ENCODE measurements around the gene LCN12.

Gene LCN12

GRCh38 chr9:136978073-136978864 lies 26.2 kb downstream of the LCN12 start:
- ChIA-PET CTCF (interaction anchor here (0.7 kb wide), 1 partner anchor 34 kb away, joined by 4 read pairs; no protein-coding TSS in a partner anchor), POLR2A (no interaction called here)
- H3K4me3 ChIP-seq (ENCODE audit: low read depth, low read length), result peak overlapping the region; percentile 55
- no peak for TF ChIP-seq CTCF (IDR thresholded peaks at IDR 0.05; ENCODE audit: insufficient read depth, low read length, missing control alignments)
- DNase-seq (ENCODE audit: low read depth, low spot score), result no peak

DNA sequence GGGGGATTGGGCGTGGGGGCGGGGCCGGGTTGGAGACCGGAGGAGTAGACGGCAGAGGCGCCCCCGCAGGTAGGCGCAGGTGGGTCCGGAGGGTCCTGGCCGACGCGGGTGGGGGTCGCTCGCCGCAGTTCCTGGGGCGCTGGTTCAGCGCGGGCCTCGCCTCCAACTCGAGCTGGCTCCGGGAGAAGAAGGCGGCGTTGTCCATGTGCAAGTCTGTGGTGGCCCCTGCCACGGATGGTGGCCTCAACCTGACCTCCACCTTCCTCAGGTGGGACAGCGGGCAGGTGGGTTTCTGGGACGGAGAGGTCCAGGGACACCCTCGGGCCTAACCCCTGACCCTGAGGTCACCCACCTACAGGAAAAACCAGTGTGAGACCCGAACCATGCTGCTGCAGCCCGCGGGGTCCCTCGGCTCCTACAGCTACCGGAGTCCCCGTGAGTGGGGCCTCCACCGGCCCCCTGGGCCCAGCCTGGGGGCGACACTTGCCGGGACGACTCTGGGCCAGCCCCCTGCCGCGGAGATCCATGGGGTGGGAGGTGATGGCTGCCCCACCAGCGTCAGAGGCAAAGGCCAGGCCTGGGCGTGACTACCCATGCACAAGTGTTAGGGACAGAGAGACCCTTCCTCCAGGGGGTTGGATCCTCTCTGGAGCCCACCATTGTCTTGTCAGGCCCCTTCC lies 26.9 kb downstream of the LCN12 start:
- POLR2A ChIA-PET, result no interaction called here
- CTCF ChIA-PET, result no interaction called here
- TF ChIP-seq CTCF (IDR thresholded peaks at IDR 0.05; ENCODE audit: insufficient read depth, low read length, missing control alignments), result no peak

DNA sequence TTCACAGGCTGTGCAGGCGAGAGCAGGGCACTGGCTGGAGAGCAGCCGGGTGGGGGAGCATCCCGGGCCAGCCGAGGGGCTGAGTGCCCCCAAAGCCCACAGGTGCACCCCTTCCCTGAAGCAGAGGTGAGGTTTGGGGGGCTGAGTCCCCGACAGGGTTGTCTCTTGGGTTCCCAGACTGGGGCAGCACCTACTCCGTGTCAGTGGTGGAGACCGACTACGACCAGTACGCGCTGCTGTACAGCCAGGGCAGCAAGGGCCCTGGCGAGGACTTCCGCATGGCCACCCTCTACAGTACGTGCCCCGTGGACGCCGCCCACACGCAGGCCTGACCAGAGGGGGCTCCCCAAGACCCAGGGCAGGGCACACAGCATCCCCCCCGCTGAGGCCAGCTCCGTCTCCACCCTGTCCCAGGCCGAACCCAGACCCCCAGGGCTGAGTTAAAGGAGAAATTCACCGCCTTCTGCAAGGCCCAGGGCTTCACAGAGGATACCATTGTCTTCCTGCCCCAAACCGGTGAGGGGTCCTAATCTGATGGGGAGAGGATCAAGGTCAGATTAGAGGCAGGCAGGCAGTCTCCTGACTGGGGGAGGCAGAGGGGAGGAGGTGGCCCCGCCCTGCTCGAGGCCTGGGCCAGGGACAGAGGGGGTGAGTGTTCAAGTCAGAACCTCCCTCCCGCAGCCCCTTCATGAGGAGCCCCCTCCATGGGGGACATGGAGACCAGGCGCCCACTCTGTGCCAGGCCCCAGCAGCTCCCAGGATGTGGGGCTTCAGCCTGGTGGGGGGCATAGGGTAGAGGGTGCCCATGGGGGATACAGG lies 27.9 kb downstream of the LCN12 start:
- ChIA-PET POLR2A (no interaction called here), CTCF (no interaction called here)
- no peak for TF ChIP-seq CTCF (IDR thresholded peaks at IDR 0.05; ENCODE audit: insufficient read depth, low read length, missing control alignments)
- H3K4me3 ChIP-seq (ENCODE audit: low read depth, low read length), result no peak overlapping the region
- DNase-seq (ENCODE audit: low read depth, low spot score), result no peak

More for the DNA sequence above, 26.9 kb downstream of the LCN12 start:
- no peak overlapping the region for H3K4me3 ChIP-seq (ENCODE audit: low read depth, low read length)
- DNase-seq (ENCODE audit: low read depth, low spot score), result no peak

GRCh38 chr9:136980669-136981478 lies 28.8 kb downstream of the LCN12 start:
- H3K4me3 ChIP-seq (ENCODE audit: low read depth, low read length), result no peak overlapping the region
- CTCF ChIA-PET, result interaction anchor here (0.6 kb wide), 1 partner anchor 48 kb away, joined by 3 read pairs; no protein-coding TSS in a partner anchor
- no peak for TF ChIP-seq CTCF (IDR thresholded peaks at IDR 0.05; ENCODE audit: insufficient read depth, low read length, missing control alignments)
- POLR2A ChIA-PET, result no interaction called here
- DNase-seq (ENCODE audit: low read depth, low spot score), result no peak

DNA sequence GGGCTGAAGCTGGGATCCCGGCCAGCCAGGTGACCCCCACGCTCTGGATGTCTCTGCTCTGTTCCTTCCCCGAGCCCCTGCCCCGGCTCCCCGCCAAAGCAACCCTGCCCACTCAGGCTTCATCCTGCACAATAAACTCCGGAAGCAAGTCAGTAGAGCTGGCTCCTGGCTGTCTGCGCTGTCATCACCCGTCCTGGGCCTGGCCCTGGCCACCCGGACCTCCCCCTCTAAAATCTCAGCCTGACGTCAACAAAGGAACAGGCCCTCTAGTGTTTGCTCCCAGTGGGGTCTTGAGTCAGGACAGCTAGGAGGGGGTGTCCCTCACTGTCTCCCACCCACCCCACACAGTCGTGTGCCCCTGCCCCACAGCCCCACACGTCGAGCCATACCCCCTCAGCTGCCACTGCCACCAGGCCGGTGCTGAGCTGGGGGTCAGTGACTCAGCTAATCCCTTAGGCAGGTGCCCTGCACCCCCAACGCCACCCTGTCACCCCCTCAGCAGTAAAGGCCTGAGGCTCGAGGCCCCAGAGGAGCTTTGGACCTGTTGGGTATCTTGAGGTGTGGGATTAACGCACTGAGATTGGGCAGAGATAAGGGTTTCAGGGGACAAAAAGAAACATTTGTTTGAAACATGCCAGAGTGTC lies 29.6 kb downstream of the LCN12 start:
- TF ChIP-seq CTCF (IDR thresholded peaks at IDR 0.05; ENCODE audit: insufficient read depth, low read length, missing control alignments), result no peak
- no peak for DNase-seq (ENCODE audit: low read depth, low spot score)
- no peak overlapping the region for H3K4me3 ChIP-seq (ENCODE audit: low read depth, low read length)
- ChIA-PET POLR2A (no interaction called here), CTCF (no interaction called here)

Data from AG04449 (cell line).